Type B pancreatic cell (in vitro differentiated cells): ENCODE data around the gene CLVS2. TPM values are rescaled to one million over a fixed set of nuclear protein-coding genes. Genes with fewer than 3 reads are reported as not detected.

Experiments used
- DNase-seq: peaks from one replicate; pipeline ENCODE4 v3.0.0; 2021; ENCODE audit warnings: mixed read lengths; ENCODE audit not compliant: unreplicated experiment; ENCODE audit errors: extremely low spot score
- H3K27ac Mint-ChIP-seq: 2 replicates; pipeline ENCODE4 v1.8.0; 2021; ENCODE audit warnings: mild to moderate bottlenecking, mixed read lengths
- H3K27me3 Mint-ChIP-seq: 2 replicates; pipeline ENCODE4 v1.8.0; 2021; ENCODE audit warnings: mixed read lengths
- H3K36me3 Mint-ChIP-seq: 2 replicates; pipeline ENCODE4 v1.8.0; 2021; ENCODE audit warnings: mixed read lengths
- H3K4me1 Mint-ChIP-seq: one replicate; pipeline ENCODE4 v1.8.0; 2021; ENCODE audit warnings: mixed read lengths; ENCODE audit not compliant: unreplicated experiment
- H3K4me3 Mint-ChIP-seq: 2 replicates; pipeline ENCODE4 v1.8.0; 2021; ENCODE audit warnings: mild to moderate bottlenecking, mixed read lengths
- H3K9me3 Mint-ChIP-seq: 2 replicates; pipeline ENCODE4 v1.8.0; 2021; ENCODE audit warnings: mixed read lengths
- CTCF ChIP-seq: fragments of 200-600 bp; sonication (generic); conservative IDR thresholded peaks from 2 replicates; pipeline ENCODE4 v1.5.0; 2021; ENCODE audit warnings: antibody characterized with exemption, mild to moderate bottlenecking
- total RNA-seq: library from RNA; stranded (reverse); gene quantifications from 2 replicates; pipeline ENCODE4 v1.2.1, GENCODE V29; 2021; ENCODE audit warnings: low replicate concordance

Gene CLVS2
- total RNA-seq, 1 donor from 2014 or later, result 0.75 TPM

- Mint-ChIP-seq H3K27ac (no peak overlapping the region), H3K4me1 (no peaks in the 10 kb centered on the region), H3K27me3 (no peaks in the 10 kb centered on the region), H3K9me3 (no peaks in the 10 kb centered on the region), H3K36me3 (no peaks in the 10 kb centered on the region), H3K4me3 (no peak overlapping the region)
- DNase-seq, result no peak
- TF ChIP-seq CTCF, result no peak
These were observed 28.9 kb downstream of the CLVS2 start for GRCh38 chr6:123024976-123025375.

GRCh38 chr6:123027408-123027807 lies 31.4 kb downstream of the CLVS2 start:
- Mint-ChIP-seq H3K9me3 (no peaks in the 10 kb centered on the region), H3K36me3 (no peaks in the 10 kb centered on the region), H3K4me3 (no peak overlapping the region), H3K27ac (no peak overlapping the region), H3K27me3 (no peaks in the 10 kb centered on the region), H3K4me1 (no peaks in the 10 kb centered on the region)
- no peak for DNase-seq
- TF ChIP-seq CTCF, result no peak

GRCh38 chr6:123028263-123028662 lies 32.2 kb downstream of the CLVS2 start:
- Mint-ChIP-seq H3K4me1 (no peaks in the 10 kb centered on the region), H3K9me3 (no peaks in the 10 kb centered on the region), H3K27ac (no peak overlapping the region), H3K36me3 (no peaks in the 10 kb centered on the region), H3K27me3 (no peaks in the 10 kb centered on the region), H3K4me3 (no peak overlapping the region)
- TF ChIP-seq CTCF, result no peak
- no peak for DNase-seq

GRCh38 chr6:123030282-123030681 lies 34.2 kb downstream of the CLVS2 start:
- Mint-ChIP-seq H3K9me3 (no peaks in the 10 kb centered on the region), H3K4me1 (no peaks in the 10 kb centered on the region), H3K4me3 (no peak overlapping the region), H3K36me3 (no peaks in the 10 kb centered on the region), H3K27me3 (no peaks in the 10 kb centered on the region), H3K27ac (no peak overlapping the region)
- DNase-seq, result no peak
- no peak for TF ChIP-seq CTCF

- Mint-ChIP-seq H3K27me3 (no peaks in the 10 kb centered on the region), H3K36me3 (no peaks in the 10 kb centered on the region), H3K9me3 (no peaks in the 10 kb centered on the region), H3K27ac (no peak overlapping the region), H3K4me3 (no peak overlapping the region), H3K4me1 (no peaks in the 10 kb centered on the region)
- DNase-seq, result no peak
- no peak for TF ChIP-seq CTCF
These were observed 40.6 kb downstream of the CLVS2 start for GRCh38 chr6:123036648-123037047.

GRCh38 chr6:123039431-123039830 lies 43.4 kb downstream of the CLVS2 start:
- no peaks in the 10 kb centered on the region for H3K27me3 Mint-ChIP-seq
- H3K4me3 Mint-ChIP-seq, result no peak overlapping the region
- no peaks in the 10 kb centered on the region for H3K36me3 Mint-ChIP-seq
- TF ChIP-seq CTCF, result no peak
- H3K9me3 Mint-ChIP-seq, result no peaks in the 10 kb centered on the region
- DNase-seq, result no peak
- H3K4me1 Mint-ChIP-seq, result no peaks in the 10 kb centered on the region
- H3K27ac Mint-ChIP-seq, result no peak overlapping the region
